Pericardium fibroblast (primary cell): ENCODE results near the gene EPRS1. TPM values are rescaled to one million over a fixed set of nuclear protein-coding genes. Genes with fewer than 3 reads are reported as not detected.

Experiments
- total RNA-seq: library from RNA; depleted of rRNA; stranded (reverse); fragments of >200 nt; gene quantifications from 2 replicates; pipeline ENCODE4 v1.2.3, GENCODE V29; 2015

EPRS1 gene
- total RNA-seq = 60.3 and 86.2 TPM in 2 replicates

GRCh38 chr1:220046052-220046930 is at the start of gene EPRS1:
Gene EPRS1 (minus strand): TSS chr1:220046505. CDS start chr1:220046388, 117 bp downstream.

GRCh38 chr1:220094016-220094911 is 48.0 kb upstream of the EPRS1 start, which contains the start of gene IARS2:
Gene IARS2 (plus strand): TSS chr1:220094132. CDS start chr1:220094217, 85 bp downstream.

GRCh38 chr1:220089650-220090556 is 43.6 kb upstream of the EPRS1 start, which contains the start of gene BPNT1:
Gene BPNT1 (minus strand): TSS chr1:220089788. CDS start chr1:220079846, 9,942 bp downstream.

Other genes starting within 250 kb of the EPRS1 start
- gene SLC30A10, start 117.9 kb downstream of the EPRS1 start, total RNA-seq = not detected in 2 replicates
- 8.4 and 15.5 TPM in 2 replicates for gene BPNT1, start 43.3 kb upstream of the EPRS1 start, total RNA-seq
- 61.0 and 72.3 TPM in 2 replicates for gene IARS2, start 47.6 kb upstream of the EPRS1 start, total RNA-seq
- gene RAB3GAP2, start 225.9 kb upstream of the EPRS1 start, total RNA-seq = 13.6 and 16.7 TPM in 2 replicates